GM18951 (cell line): ENCODE results near the gene ZNF430.
"Not testable (repeated sequence)": the region's sequence is repeated elsewhere in the genome, so short reads cannot be mapped to it uniquely, and the experiment has no call there.

Experiments
- POLR2A ChIP-seq: IDR thresholded peaks from 4 replicates; pipeline ENCODE4 v1.6.1; 2011; ENCODE audit warnings: mild to moderate bottlenecking; ENCODE audit not compliant: insufficient read length, insufficient read depth; ENCODE audit errors: extremely low read depth
- in situ Hi-C: fragments of 300-500 bp; cut with MboI; formaldehyde crosslinking; loops from one replicate; pipeline ENCODE4 v1.12.0; 2022; ENCODE audit warnings: low sequenced_read_pairs, mixed read lengths, inconsistent platforms; ENCODE audit not compliant: unreplicated experiment

Gene ZNF430

DNA sequence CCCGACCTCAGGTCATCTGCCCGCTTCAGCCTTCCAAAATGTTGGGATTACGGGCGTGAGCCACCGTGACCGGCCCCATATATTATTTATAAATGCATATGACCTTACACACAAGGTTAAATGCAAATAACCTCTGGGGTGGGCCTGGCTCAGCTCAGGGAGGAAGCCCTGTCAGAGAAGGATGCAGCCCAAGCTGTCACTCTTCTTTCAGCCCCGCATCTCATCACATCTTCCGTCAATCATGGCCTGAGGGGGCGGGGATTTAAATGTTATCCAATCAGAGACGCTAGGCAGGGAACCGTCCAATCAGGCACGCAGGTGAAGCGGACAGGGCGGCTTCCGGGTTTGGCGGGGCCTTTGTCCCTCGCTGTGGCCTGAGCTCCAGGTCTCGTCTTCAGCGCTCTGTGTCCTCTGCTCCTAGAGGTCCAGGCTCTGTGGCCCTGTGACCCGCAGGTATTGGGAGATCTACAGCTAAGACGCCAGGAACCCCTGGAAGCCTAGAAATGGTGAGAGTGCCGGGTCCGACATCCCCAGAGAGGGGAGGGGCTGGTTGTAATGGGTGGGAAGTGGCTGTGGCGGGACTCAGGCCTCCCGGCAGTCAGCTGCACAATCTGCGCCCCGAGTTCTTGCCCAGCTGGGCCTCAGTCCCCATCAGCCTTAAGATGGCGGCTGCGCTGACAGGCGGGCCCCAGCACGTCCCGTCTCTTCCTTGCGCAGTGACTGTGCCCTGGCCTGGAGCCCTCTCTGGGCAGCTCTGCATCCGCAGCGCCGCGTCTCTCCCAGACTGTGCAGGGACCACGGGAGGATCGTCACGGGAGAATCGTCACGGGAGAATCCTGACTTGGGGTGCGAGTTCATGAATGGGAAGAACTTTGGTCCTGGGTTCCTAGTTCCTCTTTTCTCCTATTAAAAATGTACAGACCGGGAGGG is at the start of gene ZNF430:
ZNF430 (plus strand) TSS at position 360 of the 930 bp plus-strand sequence; CDS start at position 504, 144 bp downstream.
- TF ChIP-seq POLR2A: peak; percentile 84
- in situ Hi-C loops: no loop called here

DNA sequence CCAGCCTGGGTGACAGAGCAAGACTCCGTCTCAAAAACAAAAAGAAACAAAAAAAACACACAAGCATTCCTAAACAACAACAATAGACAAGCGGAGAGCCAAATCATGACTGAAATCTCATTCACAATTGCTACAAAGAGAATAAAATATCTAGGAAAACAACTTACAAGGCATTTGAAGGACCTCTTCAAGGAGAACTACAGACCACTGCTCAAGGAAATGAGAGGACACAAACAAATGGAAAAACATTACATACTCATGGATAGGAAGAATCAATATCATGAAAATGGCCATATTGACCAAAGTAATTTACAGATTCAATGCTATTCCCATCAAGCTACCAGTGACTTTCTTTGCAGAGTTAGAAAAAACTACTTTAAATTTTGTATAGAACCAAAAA is 27.7 kb upstream of the ZNF430 start:
- in situ Hi-C loops: not testable (repeated sequence)

DNA sequence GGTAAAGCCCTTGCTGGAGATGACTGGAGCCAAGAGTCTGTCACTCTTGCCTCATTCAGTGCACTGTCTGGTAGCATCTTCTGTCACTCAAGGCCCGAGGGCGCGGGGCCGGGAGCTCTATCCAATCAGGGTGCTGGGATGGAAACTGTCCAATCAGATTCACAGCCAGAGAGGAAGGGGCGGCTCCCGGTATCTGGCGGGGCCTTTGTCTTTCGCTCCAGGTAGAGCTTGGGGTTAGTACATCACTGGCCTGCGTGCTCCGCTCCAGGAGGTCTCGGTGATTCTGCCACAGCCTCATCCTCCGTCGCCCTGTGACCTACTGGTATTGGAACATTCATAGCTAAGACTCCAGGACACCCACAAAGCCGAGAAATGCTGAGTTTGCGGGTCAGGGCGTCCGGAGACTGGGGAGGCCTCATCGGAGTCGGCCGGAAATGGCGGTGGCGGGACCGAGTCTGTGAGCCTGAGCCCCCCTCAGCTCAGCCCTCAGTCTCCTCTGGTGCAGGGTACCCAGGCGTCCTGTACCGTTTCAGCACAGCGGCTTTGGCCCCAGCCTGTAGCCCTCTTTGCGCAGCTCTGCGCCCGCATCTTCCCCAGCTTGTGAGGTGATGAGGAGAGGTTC is 20.6 kb upstream of the ZNF430 start:
- in situ Hi-C loops: no loop called here
- peak; percentile 40 for TF ChIP-seq POLR2A

- in situ Hi-C loops: not testable (repeated sequence)
Measured at GRCh38 chr19:21021238-21021637, 781 bp downstream of the ZNF430 start.

DNA sequence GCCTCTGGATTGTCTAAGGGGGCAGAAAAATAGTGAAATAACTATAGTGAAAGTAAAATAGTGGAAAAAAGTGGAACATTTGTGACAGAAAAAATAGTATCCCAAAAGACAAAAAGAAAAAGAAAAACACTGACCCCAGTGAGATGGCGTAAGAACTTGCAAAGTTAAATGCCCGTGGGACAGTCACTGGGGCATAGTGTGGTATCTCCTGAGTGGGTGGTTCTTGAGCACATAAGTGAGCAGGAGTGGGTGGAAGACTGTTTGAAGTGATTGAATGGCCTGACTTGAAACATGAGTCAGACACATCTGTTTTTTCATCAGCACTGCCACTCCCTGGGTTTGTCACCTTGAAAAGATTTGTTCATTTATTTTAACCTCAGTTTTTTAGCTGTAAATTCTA is 2.5 kb downstream of the ZNF430 start:
- TF ChIP-seq POLR2A: no peak
- in situ Hi-C loops: no loop called here

- in situ Hi-C loops: no loop called here
- TF ChIP-seq POLR2A: no peak
Measured at GRCh38 chr19:21023901-21024300, 3.4 kb downstream of the ZNF430 start.

DNA sequence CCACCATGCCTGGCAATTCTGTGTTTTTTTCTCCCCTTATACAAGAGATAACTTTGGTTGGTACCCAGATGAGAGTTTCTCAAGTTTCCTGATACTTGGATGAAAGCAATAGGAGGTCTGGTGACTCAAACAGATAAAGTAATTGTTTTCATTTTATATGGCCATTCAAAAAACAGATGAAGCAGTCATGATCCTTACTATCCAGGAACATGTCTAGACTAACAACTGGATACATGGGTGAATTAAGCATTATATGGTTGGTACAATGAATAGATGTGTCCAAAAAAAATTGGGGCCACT is 8.5 kb downstream of the ZNF430 start:
- in situ Hi-C loops: no loop called here
- TF ChIP-seq POLR2A: no peak

DNA sequence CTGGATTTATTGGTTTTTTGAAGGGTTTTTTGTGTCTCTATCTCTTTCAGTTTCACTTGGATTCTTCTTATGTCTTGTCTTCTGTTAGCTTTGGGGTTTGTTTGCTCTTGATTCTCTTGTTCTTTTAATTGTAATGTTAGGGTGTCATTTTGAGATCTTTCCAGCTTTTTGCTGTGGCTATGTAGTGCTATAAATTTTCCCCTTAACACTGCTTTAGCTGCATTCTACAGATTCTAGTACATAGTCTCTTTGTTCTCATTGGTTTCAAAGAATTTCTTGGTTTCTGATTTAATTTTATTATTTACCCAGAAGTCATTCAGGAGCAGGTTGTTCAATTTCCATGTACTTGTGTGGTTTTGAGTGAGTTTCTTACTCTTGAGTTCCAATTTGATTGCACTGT is 24.6 kb downstream of the ZNF430 start:
- in situ Hi-C loops: no loop called here
- TF ChIP-seq POLR2A: no peak

- in situ Hi-C loops: no loop called here
- TF ChIP-seq POLR2A: no peak
Measured at GRCh38 chr19:21046489-21046888, 26.0 kb downstream of the ZNF430 start.

DNA sequence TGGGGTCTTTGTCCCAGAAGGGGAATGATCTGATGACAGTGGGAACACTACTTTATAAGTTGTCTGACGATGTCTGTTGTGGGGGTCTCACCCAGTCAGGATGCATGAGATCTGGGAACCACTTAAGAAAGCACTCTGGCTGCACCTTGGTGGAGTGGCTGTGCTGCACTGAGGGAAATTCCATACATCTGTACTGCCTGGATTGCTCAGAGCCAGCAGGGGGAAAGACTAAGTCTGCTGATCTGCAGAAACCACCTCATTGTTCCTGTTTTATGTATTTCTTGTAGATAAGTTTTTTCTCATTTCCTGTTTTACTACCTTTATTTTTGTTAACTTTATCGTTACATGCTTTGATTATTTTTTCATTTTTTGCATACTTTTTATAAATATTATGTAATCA is 27.3 kb downstream of the ZNF430 start:
- no peak for TF ChIP-seq POLR2A
- in situ Hi-C loops: no loop called here

GRCh38 chr19:21052902-21053301 is 32.4 kb downstream of the ZNF430 start:
- TF ChIP-seq POLR2A: no peak
- in situ Hi-C loops: no loop called here

GRCh38 chr19:21065336-21065735 is 44.9 kb downstream of the ZNF430 start:
- in situ Hi-C loops: no loop called here

DNA sequence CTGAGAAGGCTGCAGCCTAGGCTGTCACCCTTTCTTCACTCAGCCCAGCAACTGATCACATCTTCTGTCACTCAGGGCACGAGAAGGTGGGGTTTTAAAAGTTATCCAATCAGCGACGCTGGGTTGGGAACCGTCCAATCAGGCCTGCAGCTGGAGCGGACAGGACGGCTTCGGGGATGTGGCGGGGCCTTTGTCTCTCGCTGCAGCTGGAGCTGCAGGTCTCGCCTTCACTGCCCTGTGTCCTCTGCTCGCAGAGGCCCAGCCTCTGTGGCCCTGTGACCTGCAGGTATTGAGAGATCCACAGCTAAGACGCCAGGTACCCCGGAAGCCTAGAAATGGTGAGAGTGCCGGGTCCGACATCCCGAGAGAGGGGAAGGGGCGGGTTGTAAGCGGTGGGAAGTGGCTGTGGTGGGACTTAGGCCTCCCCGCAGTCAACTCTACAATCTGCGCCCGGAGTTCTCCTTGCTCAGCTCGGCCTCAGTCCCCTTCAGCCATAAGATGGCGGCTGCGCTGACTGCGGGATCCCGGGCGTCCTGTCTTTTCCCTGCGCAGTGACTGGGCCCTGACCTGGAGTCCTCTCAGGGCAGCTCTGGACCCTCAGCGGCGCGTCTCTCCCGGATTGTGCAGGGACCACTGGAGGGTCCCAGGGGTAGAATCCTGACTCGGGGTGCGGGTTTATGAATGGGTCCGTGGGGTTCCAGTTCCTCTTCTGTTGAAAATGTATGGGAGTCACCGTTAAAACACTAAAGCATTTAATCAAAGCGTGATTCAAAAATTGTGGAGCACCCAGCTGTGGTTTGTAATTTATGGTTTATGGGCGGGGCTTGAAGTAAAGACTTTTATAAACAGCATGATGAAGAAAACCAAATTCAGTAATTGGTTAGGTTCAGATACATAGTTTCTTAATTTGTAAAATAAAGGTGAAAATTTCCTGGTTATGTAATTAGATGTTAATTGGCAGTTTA is 61.8 kb downstream of the ZNF430 start, which contains the start of gene ZNF714:
ZNF714 (plus strand) TSS at position 193 of the 965 bp plus-strand sequence. CDS start 16,066 bp downstream, outside the sequence.
- in situ Hi-C loops: no loop called here
- peak; percentile 82 for TF ChIP-seq POLR2A

More at GRCh38 chr19:21065336-21065735, 44.9 kb downstream of the ZNF430 start:
- no peak for TF ChIP-seq POLR2A
